ENCODE data around the gene PCCA. TPM values are rescaled to one million over a fixed set of nuclear protein-coding genes. Genes with fewer than 3 reads are reported as not detected.

The PCCA gene
- total and polyA plus RNA-seq, 9 donors, result 23.5 to 62.4 (median 45.8) TPM

DNA sequence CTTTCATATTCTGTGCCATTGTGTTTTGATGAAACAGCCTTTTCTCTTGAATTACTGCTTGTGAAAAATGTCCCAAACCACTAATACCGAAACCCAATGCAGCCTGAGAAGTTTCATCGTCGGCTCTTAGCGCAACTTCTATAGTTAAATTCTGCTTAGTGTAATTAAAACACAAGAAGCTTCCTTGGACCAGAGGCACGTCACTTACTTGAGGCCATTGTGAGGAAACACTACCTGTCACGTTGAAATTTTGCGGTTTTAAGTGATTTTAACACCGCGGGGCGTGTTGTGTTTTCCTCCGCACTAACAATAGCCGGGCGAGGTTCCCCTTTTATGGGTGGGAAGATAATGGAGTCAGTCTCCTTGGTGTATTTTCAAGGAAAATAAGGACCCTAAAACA, 428.8 kb downstream of the PCCA start:
- Histone ChIP-seq H3K36me3 (no peaks in the 10 kb centered on the region), H3K27me3 (no peaks in the 10 kb centered on the region), H3K4me3 (no peak overlapping the region), H3K4me1 (ENCODE audit: insufficient read depth) (no peaks in the 10 kb centered on the region), H3K9me3 (no peaks in the 10 kb centered on the region), H3K27ac (no peak overlapping the region)
- no peak for DNase-seq
- WGBS, 3 donors, result 95 to 97% (median 96%) methylated on average over 13 of the region's 13 CpGs
- no peak for TF ChIP-seq POLR2A (IDR thresholded peaks at IDR 0.05)
- TF ChIP-seq, protein P1, sequence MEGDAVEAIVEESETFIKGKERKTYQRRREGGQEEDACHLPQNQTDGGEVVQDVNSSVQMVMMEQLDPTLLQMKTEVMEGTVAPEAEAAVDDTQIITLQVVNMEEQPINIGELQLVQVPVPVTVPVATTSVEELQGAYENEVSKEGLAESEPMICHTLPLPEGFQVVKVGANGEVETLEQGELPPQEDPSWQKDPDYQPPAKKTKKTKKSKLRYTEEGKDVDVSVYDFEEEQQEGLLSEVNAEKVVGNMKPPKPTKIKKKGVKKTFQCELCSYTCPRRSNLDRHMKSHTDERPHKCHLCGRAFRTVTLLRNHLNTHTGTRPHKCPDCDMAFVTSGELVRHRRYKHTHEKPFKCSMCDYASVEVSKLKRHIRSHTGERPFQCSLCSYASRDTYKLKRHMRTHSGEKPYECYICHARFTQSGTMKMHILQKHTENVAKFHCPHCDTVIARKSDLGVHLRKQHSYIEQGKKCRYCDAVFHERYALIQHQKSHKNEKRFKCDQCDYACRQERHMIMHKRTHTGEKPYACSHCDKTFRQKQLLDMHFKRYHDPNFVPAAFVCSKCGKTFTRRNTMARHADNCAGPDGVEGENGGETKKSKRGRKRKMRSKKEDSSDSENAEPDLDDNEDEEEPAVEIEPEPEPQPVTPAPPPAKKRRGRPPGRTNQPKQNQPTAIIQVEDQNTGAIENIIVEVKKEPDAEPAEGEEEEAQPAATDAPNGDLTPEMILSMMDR (IDR thresholded peaks at IDR 0.05), result no peak
- no peak for TF ChIP-seq EP300 (IDR thresholded peaks at IDR 0.05)
- intact Hi-C loops (cut with DNase I), result loop anchor here (10.0 kb wide), 4 partner anchors 403 to 863 kb away; no protein-coding TSS in a partner anchor

DNA sequence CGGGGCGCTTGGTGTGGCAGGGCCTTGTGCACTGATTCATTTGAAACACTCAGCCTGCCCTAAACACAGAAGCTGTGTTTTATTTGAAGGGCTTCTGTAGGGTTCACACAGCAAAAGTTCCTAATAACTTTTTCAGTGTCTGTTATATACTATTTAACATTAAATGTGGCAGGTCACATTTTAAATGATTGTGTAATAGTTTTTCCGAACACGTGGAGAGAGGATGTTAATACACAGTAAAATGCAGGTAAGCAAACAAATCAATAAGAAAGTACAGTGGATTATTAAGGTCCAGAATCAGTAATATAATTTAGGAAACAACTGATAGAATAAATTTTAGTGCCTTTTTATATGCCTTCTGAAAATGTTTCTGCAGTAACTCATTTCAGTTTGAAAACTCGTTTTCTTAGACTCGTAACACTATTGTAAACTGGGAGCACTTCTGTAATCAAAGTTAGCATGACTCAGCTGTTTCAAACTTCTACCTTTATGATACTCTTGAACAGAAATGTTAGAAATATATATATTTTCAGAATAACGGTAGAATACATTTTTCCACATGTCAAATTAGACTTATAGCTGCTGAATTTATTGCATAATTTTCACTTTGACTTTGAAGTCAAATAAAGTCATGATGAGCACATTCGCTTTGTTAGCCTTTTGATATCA, 429.6 kb downstream of the PCCA start:
- no peaks in the 10 kb centered on the region for H3K9me3 ChIP-seq
- no peaks in the 10 kb centered on the region for H3K36me3 ChIP-seq
- TF ChIP-seq POLR2A (IDR thresholded peaks at IDR 0.05), result no peak
- no peak for TF ChIP-seq EP300 (IDR thresholded peaks at IDR 0.05)
- TF ChIP-seq, protein P1 (IDR thresholded peaks at IDR 0.05), result no peak
- no peaks in the 10 kb centered on the region for H3K4me1 ChIP-seq (ENCODE audit: insufficient read depth)
- no peaks in the 10 kb centered on the region for H3K27me3 ChIP-seq
- intact Hi-C loops (cut with DNase I), result loop anchor here (10.0 kb wide), 4 partner anchors 404 to 864 kb away; no protein-coding TSS in a partner anchor
- 92 to 94% (median 93%) methylated on average over 8 of the region's 8 CpGs for WGBS, 3 donors
- H3K4me3 ChIP-seq, result no peak overlapping the region
- DNase-seq, result no peak
- no peak overlapping the region for H3K27ac ChIP-seq

GRCh38 chr13:100519626-100520025, 430.7 kb downstream of the PCCA start:
- Histone ChIP-seq H3K27me3 (no peaks in the 10 kb centered on the region), H3K36me3 (no peaks in the 10 kb centered on the region)
- intact Hi-C loops (cut with DNase I), result loop anchor here (10.0 kb wide), 4 partner anchors 405 to 865 kb away; no protein-coding TSS in a partner anchor

DNA sequence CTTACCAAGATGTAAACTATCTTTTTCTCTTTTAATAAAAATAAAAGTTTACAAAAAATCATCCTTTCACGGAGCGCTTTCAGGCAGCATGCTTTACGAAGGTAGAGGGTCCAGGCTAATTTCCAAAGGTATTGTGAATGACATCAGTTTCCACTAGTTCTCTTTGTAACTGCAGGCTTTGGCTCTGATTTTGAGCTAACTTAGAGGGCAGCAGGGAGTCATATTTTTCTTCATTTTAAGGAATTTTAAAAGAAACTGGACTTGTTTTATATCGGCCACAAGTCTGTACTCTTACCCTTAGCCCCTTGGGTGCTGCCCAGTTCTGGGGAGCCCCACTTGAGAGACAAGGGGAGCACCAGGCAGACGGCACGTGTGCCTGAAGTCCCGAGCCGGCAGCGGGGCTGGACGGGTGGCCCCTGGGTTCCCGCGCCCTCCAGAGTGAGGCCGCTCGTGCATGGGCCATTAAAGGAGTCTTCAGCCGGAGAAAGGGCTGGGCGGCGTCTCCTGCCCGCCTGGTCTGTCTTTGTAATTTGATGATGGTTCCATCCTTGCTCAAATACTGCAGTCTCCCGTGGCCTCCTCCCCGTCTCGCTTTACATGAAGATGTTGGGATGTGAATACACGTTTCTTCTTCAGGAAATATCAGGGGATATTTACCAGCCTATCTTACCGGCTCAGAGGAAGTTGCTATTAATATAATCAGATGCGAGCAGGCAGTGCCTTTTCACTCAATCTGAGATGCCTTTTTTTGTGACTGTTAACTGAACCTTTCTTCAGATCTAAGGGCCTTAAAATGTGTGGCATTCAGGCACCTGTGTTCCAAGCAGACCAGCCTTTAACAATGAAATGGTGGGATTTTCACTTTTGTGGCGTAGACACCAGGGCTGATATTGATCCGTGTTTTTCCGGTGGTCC, 432.3 kb downstream of the PCCA start:
- no peaks in the 10 kb centered on the region for H3K9me3 ChIP-seq
- 90% methylated on average over 27 of the region's 27 CpGs for WGBS, 3 donors
- H3K4me3 ChIP-seq, result no peak overlapping the region
- no peak overlapping the region for H3K27ac ChIP-seq
- no peaks in the 10 kb centered on the region for H3K27me3 ChIP-seq
- TF ChIP-seq POLR2A (IDR thresholded peaks at IDR 0.05), result no peak
- TF ChIP-seq, protein P1 (IDR thresholded peaks at IDR 0.05), result no peak
- TF ChIP-seq EP300 (IDR thresholded peaks at IDR 0.05), result no peak
- no peaks in the 10 kb centered on the region for H3K36me3 ChIP-seq
- H3K4me1 ChIP-seq (ENCODE audit: insufficient read depth), result no peaks in the 10 kb centered on the region
- no peak for DNase-seq
- intact Hi-C loops (cut with DNase I), result no loop called here

More at GRCh38 chr13:100519626-100520025, 430.7 kb downstream of the PCCA start:
- Histone ChIP-seq H3K4me3 (no peak overlapping the region), H3K4me1 (ENCODE audit: insufficient read depth) (no peaks in the 10 kb centered on the region), H3K9me3 (no peaks in the 10 kb centered on the region), H3K27ac (no peak overlapping the region)
- TF ChIP-seq, protein P1 (IDR thresholded peaks at IDR 0.05), result no peak
- TF ChIP-seq EP300 (IDR thresholded peaks at IDR 0.05), result no peak
- no peak for TF ChIP-seq POLR2A (IDR thresholded peaks at IDR 0.05)
- no peak for DNase-seq
- WGBS, 3 donors, result 96% methylated on average over 9 of the region's 9 CpGs
